Suppressor macrophage (primary cell): ENCODE measurements around the gene MDM4.

ENCODE experiments used
- DNase-seq, 4 experiments: peaks; one replicate each; pipeline ENCODE4 v3.0.0-alpha.2; 2020 to 2022

MDM4 gene

GRCh38 chr1:204580862-204581261 is 64.7 kb downstream of the MDM4 start:
- no peak for DNase-seq

GRCh38 chr1:204581759-204582158 is 65.6 kb downstream of the MDM4 start:
- DNase-seq, result no peak

DNA sequence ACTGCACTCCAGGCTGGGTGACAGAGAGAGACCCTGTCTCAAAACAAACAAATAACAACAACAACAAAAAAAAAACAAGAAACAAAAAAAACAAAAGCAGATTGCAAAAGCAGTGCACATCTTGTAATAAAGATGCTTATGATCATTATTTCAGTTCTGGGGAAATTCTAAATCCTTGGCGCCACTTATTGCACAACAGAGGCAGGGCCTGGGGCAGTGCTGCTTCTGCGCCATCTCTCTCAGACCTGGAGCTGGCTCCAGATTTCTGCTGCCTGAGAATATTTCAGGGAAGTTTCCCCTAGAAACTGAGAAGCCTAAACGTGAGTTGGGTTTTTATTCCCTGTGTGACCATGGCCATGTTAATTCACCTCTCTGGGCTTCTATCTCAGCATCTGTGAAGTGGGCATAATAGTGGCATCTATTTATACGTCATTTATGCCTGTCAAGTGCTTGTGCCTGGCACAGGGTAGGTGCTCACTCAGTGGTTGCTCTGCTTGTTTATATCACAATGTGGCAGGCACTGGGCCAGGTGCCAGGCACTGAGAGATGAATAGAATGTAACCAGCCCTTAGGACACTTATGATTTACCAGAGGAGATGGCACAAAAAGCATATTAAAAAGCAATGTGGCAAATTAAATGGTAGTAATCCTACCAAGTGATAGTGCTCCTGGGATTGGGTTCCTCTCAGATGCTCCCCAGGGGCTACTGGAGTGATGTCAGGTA is 67.9 kb downstream of the MDM4 start:
- no peak for DNase-seq

DNA sequence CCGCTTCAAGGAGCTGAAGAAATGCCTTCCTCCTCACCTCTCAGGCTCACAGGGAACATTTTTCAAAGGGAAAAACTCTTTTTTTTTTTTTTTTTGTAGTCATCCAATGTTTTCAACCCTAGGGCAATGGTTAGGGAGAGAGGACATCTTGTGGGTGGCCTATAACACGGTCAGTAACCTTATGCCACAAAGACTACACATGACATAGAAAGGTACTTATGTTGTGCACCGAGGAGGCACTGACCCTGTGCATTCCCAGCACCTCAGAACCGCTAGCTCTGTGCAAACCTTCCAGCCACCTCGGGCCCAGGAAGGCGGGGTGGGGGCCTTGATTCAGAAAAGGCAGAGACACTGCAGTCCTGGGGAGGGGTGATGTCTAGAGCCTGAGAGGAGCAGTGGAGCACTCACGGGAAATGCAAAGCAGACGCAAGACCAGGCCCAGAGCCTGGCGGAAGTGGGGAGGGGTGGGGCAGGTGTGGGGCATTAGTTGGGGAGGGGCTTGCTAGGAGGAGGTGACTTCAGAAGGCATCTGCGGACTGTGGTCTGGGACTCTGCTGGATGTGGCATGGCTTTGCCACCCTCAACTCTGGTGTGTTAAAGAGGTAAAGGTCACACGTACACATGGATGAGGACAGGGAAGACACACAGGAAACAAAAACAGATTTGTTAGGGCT is 68.6 kb downstream of the MDM4 start:
- no peak for DNase-seq

GRCh38 chr1:204587621-204588020 is 71.4 kb downstream of the MDM4 start:
- no peak for DNase-seq

- no peak for DNase-seq
Observed at GRCh38 chr1:204588826-204589225, 72.6 kb downstream of the MDM4 start.

GRCh38 chr1:204589409-204590038 is 73.3 kb downstream of the MDM4 start:
- no peak for DNase-seq

DNA sequence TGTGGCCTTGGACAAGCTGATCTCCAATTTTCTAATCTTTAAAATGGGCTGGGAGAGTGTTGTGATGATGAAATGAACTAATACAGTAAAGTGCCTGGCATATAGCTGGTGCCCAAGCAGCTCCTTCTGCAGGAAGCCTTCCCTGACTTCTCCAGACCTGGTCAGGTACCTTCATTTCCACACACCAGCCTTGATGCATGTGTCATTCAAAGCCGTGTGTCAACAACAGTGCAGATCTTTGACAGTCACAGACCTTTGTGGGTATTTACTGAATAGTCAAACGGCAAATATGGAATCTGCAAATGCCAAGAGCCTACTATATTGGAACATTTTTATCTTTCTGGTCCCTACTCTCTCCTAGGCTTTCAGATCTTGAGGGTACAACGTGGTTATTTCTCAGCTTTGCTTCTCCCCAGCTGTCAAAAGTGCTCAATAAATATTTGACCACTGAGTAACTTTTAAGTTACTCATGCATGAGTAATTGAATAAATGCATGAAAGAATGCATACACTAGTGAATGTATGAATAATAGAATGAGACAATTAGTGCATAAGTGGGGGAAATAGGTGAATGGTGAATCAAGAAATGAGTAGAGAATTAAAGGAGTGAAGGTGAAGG is 75.4 kb downstream of the MDM4 start:
- DNase-seq, result no peak

GRCh38 chr1:204592246-204592948 is 76.2 kb downstream of the MDM4 start:
- no peak for DNase-seq

DNA sequence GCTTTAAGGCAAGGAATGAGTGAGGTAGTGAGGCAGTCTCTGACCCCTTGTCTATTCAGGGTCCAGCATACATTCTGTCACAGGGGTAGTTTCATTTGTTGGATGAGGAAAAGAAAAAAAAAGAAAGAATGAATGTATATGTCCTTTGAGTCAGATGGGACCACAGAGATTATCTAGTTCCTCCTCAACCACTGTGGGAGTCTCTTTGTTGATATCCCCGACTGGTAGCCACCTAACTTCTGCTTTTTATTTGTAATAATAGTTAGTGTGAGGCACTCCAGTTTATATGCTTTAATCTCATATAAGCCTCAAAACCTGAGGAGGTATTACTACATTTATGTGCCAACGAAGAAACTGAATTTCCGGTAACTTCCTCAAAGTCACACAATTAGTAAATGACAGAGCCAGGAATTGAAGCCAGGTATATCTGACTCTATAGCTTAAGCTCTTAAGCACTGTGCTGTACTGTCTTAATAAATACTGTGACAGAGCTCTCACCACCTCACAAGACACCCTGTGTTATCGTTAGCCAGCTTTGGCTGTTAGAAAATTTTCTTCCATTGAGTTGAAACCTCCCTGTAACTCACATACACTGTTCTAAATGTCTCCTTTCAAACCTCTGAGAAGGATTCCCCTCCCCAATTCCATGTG is 82.2 kb downstream of the MDM4 start:
- peak; percentile 17 to 51 (median 36) for DNase-seq

GRCh38 chr1:204599098-204599497 is 82.9 kb downstream of the MDM4 start:
- no peak for DNase-seq

DNA sequence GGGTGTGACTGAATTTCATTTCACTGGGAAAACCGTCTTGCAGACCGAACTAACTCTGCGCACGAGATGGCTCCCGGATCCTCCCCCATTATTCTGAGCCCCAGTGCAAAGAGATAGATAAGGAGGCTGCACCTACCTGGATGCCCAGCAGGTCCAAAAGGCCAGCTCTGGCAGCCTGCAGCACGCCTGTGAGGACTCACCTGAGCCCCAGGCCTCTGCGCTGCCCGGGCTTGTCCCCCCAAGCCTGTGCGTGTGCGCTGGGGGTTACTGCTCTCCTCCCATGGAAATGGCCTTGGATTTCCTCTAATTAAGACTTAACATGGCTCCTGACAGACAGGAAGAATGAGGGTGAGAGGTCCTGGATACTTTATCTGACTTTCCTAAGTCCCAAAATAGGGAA is 83.4 kb downstream of the MDM4 start:
- DNase-seq, result no peak

DNA sequence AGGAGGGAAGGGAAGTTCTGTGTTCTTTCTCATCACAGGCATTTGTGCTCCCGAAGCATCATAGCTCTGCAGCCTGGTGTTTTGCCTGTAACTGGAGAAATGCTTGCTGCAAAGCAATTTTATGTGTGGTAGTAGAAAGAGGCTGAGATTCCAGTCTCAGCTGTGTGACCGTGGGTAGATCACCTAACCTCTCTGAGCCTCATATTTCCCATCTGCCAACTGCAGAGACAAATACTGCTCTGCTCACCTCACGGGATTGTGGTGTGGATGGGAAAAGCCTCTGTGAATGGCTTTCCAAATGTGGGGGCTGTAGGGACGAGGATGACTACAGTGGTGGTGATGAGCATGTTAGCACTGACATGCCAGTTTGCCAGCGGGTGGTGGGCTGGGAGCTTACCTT is 84.0 kb downstream of the MDM4 start:
- no peak for DNase-seq

DNA sequence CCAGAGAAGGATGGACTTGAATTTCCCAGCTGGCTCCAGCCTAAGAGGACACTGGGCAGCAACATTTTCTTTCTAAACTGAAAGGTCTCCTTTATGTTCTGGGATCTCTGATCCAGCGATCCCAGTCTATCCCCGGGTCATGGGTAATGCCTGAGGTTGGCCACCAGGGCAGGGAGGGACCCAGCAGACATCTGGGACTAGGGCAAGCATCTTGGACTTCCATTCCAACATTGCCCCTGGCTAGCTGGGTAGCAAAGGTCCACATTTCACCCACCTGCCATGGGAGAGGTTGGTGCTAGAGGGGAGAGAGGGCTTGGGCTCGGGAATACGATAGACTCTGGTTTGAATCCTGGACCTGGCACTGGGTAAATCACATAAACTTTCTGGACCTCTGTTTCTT is 84.8 kb downstream of the MDM4 start:
- DNase-seq, result no peak

- DNase-seq, result no peak
Observed at GRCh38 chr1:204602111-204602579, 85.9 kb downstream of the MDM4 start.

GRCh38 chr1:204602871-204603542 is 86.8 kb downstream of the MDM4 start:
- no peak for DNase-seq

DNA sequence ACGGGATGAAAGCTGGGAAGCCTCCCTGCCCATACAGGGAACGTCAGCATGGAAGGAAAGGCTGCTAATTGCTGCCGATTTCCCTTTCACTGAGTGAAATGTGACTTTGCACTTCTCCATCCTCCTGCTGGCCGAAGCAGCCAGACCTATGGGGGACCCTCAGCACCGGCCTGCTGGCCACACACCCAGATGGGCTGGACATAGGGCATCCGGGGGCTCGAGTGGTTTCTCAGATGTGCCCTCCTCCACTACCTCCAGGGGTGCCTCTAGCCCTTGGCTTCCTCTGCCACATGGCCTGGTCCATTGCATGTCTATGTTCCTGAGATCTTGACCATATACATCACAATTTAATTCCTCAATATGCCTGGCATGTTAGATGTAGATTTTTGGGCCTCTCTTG is 89.6 kb downstream of the MDM4 start:
- no peak for DNase-seq
